Activated T-cell treated with anti-CD3 and anti-CD28 coated beads, Interleukin-2, amount 50 U/mL, for 48 hours (primary cell): ENCODE data around the gene PFKFB4.
"Not testable (repeated sequence)": the region's sequence is repeated elsewhere in the genome, so short reads cannot be mapped to it uniquely, and the experiment has no call there.

Experiments
- DNase-seq, 2 experiments: peaks; one replicate each; pipeline ENCODE4 v3.0.0-alpha.2; 2020

The PFKFB4 gene

DNA sequence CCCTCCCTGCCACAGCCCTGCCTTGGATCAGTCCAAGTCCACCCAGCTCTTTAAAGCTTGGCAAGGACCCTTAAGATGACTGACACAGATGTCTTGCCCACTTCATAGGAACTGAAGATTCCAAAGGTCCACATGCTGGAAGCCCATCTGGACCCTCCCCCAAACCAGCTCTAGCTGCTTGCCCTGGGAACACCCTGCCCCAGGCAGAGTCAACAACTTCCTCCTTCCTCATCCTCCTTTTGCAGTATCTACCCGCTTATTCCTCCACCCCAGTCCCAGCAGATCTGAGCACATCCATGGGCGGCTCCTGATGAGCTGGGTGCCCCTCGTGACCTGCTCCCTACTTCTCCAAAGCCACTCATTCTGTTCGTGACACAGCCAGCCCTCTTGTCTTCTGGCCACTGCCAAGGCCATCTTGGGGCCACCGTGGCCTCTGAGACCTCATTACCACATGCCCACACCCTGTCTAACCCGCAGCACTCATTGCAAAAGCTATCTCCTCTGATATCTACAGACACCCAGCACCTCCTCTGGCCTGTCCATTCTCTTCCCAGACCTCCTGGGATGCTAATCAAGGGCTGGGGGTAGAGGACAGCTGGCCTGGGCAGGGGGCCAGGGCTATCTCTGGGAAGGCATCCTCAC is 2.0 kb upstream of the PFKFB4 start:
- DNase-seq = no peak

DNA sequence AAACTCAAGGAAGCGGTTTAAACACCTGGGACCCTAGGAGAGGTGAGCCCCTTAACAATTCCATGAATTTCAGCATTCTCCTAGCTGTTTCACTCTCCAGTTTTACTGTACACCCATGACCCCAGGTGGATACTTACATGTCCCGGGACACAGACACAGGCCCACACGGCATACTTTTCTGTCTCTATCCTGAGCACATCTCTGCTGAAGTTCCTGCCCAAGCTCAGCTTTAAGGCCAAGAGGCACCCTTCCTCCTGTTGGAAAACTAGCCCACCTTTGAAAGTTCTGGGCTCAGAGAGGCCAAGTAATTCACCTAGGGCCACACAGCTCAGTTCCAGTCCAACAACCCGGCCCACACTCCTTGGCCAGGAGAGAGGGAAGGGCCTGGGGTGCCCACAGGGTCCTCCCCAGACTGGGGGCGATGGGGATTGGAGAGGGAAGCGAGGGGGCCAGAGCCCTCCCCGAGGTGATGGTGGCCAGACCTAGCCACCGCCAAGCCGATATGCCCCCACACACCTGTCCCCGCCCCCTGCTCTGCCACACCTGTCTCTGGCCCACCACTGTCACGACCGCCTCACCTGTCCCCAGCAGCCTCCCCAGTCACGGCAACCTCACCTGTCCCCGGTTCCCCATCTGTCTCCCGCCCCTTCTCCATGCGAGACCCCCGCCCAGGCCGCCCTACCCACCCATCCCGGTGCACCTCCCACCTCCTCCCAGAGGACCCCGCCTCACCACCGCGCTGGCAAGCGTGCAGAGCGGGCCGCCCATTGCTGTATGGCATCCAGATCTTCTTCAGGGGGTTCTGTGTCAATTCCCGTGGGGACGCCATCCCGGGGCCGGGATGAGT is 431 bp downstream of the PFKFB4 start:
- DNase-seq = no peak

DNA sequence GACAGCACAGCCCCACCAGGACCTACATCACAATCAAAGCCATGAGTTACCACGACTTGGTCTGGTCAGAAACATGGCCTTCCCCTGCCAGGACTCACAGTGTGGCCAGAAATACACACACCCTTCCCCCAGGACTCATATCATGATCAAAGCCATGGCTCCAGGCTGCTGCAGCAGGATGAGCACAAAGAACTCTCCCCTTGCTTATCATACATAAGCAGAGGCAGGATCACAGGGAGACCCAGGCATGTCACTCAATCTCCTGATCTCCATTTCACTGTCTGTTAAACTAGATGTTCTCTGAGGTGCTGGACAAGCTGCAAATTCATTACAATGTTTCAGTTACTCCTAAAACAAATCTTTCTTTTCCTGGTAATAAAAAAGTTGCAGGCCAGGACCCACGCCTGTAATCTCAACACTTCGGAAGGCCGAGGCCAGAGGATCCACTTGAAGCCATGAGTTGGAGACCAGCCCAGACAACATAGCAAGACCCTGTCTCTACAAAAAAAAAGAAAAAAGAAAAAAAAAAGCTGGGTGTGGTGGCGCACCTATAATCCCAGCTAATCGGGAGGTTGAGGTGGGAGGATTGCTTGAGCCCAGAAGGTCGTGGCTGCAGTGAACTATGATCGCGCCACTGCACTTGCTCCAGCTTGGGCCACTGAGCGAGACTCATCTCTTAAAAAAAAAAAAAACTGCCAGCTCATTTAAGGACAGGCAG is 1.2 kb downstream of the PFKFB4 start:
- no peak for DNase-seq

GRCh38 chr3:48553886-48554845 is 2.4 kb downstream of the PFKFB4 start:
- DNase-seq = no peak

DNA sequence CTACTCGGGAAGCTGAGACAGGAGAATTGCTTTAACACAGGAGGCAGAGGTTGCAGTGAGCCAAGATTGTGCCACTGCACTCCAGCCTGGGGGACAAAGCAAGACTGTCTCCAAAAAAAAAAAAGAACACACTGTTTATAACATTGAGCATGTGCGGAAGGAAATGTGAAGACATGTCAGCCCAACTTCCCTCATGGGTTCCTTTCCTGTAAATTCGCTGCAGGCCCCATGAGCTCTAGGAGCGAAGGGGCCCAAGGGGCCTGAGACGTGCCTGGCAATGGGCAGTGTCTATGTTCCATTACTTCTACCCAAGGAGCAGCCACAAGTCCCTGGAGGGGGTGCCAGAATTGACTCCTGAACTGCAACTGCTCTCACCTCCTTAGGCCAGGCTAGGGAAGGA is 3.2 kb downstream of the PFKFB4 start:
- no peak for DNase-seq

GRCh38 chr3:48552111-48552951 is 4.3 kb downstream of the PFKFB4 start:
- DNase-seq = no peak

GRCh38 chr3:48551651-48552050 is 5.0 kb downstream of the PFKFB4 start:
- not testable (repeated sequence) for DNase-seq

- DNase-seq = peak; percentile 90 to 91
These were observed 7.6 kb downstream of the PFKFB4 start for GRCh38 chr3:48548729-48549705.

- no peak for DNase-seq
These were observed 8.5 kb downstream of the PFKFB4 start for GRCh38 chr3:48548126-48548525.

DNA sequence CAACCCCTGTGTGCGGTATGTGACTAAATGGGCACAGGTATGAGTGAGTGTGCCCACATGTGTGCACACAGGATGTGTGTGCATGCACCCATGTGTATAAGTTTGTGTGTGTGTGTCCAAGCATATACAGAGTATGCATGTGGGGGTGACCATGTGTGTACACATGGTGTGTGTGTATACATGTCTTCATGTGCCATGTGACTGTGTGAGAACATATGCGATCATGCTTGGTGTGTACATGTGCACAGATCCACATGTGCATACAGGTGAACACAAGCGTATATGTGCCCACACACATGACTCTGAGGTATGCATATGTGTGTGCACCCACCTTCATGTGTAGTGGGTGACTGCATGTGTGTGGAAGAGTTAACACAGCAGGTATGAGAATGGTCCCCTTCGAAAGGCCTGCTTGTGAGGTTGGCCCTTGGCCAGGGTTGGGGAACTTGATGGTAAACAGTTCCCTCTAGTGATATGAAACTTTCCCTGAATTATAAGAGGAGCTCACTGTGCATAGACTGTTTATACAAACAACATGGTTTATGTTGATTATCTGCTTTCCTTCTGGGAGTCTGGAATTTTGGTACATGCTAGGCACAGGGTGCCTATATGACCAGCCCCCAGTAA is 10.3 kb downstream of the PFKFB4 start:
- no peak for DNase-seq

- no peak for DNase-seq
These were observed 12.5 kb downstream of the PFKFB4 start for GRCh38 chr3:48544141-48544540.

DNA sequence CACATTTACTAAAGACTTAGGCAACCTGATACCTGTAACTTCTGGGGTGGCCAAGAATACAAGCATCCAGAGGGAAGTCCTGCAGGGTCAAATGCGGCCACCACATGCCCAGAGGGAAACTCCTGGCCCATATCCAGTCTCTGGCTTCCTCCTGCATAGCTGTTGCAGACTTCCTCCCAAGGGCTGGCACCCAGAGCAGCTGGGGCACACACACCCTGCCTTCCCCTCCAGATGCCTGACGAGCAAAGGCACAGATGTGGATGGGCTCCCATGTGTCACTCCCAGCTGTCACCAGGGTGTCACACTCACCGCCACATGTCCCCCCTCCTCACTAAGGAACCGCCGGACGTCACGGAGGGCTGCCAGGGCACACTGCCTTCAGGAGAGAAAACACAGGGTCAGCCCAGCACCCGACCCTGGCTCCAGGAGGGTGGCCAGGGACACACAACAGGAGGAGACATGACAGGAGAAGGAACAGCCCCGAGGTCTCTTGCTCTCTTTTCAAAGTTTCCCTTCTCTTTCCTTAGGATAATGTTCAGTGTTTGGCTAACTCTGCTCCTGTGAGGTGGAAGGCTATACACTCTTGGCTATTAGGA is 13.2 kb downstream of the PFKFB4 start:
- DNase-seq = no peak

DNA sequence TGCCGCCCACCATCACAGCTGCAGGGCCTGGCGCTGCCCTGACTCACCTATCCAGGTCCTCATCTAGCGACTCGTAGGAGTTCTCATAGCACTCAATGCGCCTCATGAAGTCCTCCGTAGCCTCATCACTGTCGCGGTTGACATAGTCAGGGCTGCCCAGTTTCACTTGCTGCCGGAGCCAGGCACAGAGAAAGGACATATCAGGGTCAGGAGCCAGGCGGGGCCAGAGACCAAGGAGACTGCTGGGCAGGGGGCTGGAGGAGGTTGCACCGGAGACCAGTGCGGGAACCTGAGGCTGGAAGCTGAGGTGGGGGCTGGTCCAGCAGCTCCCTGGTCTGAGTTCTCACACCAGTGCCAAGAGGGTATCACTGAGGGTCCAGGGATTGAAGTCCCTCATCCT is 18.2 kb downstream of the PFKFB4 start:
- no peak for DNase-seq

- DNase-seq = no peak
These were observed 19.8 kb downstream of the PFKFB4 start for GRCh38 chr3:48536785-48537184.

- DNase-seq = no peak
These were observed 20.5 kb downstream of the PFKFB4 start for GRCh38 chr3:48536116-48536515.

DNA sequence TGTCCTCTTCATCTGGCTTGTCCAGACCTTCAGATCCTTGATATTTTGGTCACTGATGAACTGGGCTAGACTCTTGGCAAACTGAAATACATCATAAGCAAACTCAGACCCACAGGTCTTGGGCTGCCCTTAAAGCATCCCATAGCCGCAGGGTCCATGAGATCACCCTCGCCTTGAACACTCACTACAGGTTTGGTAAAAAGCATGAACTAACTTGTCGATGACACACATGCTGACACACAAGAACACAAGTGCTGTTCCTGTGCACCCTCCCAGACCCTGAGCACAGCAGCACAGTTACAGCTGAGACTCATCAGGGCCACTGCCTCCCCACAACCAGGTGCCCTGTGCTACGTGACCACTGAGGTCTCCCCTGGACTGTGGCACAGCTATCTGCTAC is 21.0 kb downstream of the PFKFB4 start:
- no peak for DNase-seq

GRCh38 chr3:48532977-48533337 is 23.6 kb downstream of the PFKFB4 start:
- DNase-seq = no peak

- no peak for DNase-seq
These were observed 24.2 kb downstream of the PFKFB4 start for GRCh38 chr3:48532271-48532976.

DNA sequence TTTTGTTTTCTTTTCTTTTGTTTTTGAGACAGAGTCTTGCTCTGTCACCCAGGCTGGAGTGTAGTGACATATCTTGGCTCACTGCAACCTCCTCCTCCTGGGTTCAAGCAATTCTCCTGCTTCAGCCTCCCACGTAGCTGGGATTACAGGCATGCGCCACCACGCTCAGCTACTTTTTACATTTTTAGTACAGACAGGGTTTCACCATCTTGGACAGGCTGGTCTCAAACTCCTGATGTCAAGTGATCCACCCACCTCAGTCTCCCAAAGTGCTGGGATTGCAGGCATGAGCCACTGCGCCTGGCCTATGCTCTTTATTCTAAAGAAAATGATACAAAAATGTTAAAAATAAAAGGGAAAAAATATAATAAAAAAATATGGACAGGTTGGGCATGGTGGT is 25.9 kb downstream of the PFKFB4 start:
- DNase-seq = not testable (repeated sequence)
